MM.1S (cell line): ENCODE data around the gene AKAP6.

Source experiments
- EZH2 ChIP-seq: fragments of 300-600 bp; sonication (generic); optimal IDR thresholded peaks from 2 replicates; pipeline ENCODE3; 2017; ENCODE audit warnings: low read depth, mild to moderate bottlenecking, antibody characterized with exemption, low read length, mixed read lengths
- TF ChIP-seq, protein P1 (sequence below): fragments of 300-600 bp; sonication (generic); IDR thresholded peaks from 2 replicates; pipeline ENCODE4 v1.5.1; 2016; ENCODE audit warnings: antibody characterized with exemption, low read length, mixed read lengths

DNA sequence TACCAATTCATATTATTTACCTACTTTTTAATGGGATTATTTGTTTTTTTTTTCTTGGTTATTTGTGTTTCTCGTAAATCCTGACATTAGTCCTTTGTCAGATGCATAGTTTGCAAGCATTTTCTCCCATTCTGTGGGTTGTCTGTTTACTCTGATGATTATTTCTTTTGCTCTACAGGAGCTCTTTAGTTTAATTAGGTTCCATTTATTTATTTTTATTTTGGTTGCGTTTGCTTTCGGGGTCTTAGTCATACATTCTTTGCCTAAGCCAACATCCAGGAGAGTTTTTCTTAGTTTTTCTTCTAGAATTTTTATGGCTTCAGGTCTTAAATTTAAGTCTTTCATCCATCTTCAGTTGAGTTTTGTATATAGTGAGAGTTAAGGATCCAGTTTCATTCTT, 289.9 kb downstream of the AKAP6 start:
- no peak for TF ChIP-seq EZH2
- TF ChIP-seq, protein P1, sequence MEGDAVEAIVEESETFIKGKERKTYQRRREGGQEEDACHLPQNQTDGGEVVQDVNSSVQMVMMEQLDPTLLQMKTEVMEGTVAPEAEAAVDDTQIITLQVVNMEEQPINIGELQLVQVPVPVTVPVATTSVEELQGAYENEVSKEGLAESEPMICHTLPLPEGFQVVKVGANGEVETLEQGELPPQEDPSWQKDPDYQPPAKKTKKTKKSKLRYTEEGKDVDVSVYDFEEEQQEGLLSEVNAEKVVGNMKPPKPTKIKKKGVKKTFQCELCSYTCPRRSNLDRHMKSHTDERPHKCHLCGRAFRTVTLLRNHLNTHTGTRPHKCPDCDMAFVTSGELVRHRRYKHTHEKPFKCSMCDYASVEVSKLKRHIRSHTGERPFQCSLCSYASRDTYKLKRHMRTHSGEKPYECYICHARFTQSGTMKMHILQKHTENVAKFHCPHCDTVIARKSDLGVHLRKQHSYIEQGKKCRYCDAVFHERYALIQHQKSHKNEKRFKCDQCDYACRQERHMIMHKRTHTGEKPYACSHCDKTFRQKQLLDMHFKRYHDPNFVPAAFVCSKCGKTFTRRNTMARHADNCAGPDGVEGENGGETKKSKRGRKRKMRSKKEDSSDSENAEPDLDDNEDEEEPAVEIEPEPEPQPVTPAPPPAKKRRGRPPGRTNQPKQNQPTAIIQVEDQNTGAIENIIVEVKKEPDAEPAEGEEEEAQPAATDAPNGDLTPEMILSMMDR, result no peak
